ENCODE measurements around the gene JCHAIN.
"Not testable (repeated sequence)": the region's sequence is repeated elsewhere in the genome, so short reads cannot be mapped to it uniquely, and the experiment has no call there.

The JCHAIN gene

DNA sequence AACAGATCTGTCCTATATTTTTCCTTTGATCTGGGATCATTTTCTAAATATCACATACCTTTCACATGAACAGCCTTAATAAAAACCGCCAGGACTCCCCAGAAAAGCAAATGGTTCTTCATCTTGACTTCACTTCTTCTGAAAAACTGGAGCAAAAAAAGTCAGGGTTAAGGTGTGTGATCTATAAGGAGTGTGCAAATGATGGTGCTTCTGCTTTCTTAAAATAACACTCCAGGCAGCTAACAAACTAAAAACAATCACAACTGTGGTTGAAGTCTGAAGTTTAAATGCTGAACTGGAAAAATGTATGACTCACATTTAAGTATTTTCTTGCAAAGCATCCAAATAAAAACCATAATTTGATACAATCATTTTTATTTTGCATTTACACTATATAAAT lies at the start of gene JCHAIN:
TSS of gene JCHAIN (minus strand) at position 140 of the 400 bp plus-strand sequence. CDS start at position 122, 18 bp downstream.
- DNase-seq: no peak

DNA sequence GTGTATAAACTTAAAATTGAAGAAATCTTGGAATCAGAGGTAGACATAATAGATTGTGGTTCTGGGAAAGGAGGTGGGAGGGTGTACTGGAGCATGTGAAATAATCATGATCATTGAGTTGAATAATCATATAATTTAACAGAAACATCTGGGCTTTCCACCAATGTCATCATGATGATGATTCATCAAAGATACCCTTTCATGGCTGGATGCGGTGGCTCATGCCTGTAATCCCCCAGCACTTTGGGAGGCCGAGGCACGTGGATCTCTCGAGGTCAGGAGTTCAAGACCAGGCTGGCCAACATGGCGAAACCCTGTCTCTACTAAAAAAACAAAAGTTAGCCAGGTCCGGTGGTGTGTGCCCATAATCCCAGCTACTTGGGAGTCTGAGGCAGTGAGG lies 48.8 kb upstream of the JCHAIN start:
- no peak for DNase-seq

DNA sequence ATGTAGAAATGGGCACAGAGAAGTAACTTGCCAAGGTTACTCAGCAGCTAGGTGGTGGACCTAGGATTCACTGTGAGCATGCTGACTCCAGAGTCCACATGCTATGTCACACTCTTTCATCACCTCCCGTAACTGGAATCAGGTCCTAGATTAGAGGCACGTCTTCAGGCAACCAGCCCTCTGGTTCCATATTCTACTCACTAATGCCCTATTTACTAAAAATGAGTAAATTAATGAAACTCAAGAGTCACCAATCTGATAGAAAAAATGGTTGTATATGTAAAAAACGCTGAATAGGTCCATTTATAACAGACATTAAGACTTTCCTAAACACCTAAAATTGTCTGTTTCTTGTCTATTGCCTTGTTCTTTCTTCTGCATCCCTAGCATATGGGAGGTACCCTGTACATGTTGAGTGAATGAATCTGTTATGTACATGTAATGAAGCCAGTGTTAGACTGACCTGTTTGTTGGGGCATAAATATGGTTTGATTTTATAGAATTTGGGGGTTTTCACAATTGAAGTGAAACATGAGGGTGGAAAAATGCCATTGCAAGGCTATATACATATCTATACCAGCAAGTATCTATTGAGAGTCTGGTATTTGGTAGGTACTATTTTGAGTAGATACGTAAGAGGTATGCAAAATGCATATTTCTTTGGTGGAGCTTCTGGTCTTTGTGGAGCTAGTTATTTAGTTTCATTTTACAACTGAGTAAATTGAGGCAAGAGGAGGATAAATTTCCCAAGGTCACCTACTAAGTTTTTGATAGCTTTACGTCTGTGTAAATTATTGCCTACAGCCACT lies 48.0 kb upstream of the JCHAIN start:
- DNase-seq: no peak

DNA sequence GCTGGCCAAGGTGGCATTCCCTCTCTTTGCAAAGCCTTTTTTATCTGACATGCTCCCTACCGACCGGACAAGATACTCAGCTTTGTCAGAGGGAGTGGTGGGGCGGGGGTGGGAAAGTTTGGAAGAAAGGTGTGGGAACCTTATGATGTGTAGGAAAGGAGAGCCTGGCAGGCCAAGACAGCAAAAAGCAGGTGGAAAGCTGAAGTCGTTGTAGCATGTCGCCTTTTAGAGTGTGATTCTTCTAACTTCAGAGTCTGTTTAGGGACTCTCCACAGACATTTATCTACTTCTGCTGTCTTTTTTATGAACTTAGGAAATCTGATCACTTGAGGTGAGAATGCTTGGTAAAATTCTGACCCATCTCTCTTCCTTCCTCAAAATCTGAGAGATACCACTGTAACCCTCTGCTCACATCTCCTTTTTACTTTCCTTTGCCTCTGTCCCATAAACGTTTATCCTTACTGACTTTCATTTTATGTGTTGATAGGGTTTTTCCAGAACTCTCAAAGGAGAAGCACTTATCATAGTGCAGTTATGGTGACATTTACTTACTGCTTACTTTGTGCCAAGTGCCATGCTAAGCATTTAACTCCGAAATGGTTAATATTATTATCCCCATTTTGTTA lies 47.3 kb upstream of the JCHAIN start:
- DNase-seq: no peak

DNA sequence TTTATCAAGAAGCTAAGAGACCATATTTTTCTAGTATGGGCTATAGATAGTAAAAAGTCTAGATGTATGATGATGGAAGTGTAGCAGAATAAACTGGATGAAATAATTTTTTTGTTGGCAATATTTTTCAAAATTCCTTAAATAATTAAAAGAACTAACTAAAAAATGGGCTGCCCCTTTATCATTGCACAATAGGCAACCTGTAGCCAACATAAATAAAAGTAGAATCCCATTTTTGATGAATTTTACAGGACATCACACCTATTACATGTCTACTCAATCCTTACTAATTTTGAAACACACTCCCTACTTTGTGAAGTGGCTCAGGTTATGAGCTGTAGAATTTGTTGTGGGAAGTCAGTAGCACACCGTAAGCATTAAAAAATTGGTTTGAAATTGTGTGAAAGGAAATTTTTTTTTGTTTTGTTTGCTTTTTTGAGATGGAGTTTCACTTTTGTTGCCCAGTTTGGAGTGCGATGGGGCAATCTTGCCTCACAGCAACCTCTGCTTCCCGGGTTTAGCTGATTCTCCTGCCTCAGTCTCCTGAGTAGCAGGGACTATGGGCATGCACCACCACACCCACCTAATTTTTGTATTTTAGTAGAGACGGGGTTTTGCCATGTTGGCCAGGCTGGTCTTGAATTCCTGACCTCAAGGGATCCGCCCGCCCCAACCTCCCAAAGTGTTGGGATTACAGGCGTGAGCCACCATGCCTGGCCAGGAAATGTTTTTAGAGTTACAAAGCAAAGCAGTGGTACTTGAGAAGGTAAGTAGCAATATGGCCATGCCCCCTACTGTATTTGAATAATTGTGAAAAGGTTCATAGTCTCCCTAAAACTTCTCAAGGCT lies 46.5 kb upstream of the JCHAIN start:
- no peak for DNase-seq

DNA sequence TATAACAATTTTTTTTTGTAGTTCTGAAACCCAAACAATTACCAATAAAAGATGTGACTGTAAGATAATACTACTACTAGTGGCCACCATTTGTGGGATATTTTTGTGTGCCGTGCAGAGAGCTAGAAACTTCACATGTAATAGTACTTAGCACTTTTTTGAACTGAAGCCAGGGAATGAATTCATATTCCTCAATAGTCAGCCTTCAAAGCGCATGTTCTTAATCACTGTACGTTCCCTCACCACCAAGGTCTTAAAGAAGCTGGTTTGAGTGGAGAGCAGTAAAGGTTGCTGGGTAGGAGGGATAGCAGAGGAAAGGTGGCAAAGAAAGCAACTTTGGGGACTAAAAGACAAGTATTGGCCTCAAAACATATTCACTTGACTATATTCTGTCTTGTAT lies 45.8 kb upstream of the JCHAIN start:
- DNase-seq: no peak

DNA sequence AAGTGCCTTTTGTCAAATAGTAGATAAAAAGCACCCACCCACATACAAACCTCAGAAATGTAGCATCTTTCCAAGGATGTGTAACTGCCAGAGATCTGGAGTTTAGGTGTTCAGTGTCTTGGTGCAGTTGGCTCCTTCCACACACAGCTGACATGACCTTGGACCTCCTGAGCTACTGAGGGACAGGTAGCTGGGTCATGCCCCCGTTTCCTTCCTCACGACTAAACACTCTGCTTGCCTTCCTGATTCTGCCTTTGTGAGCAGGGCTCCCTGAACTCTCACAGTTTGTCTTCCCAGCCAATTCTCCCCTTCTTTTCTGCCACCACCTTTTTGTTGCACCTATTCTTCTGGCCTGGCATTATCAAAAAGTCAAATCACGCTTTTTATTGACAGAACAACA lies 45.3 kb upstream of the JCHAIN start:
- DNase-seq: no peak

DNA sequence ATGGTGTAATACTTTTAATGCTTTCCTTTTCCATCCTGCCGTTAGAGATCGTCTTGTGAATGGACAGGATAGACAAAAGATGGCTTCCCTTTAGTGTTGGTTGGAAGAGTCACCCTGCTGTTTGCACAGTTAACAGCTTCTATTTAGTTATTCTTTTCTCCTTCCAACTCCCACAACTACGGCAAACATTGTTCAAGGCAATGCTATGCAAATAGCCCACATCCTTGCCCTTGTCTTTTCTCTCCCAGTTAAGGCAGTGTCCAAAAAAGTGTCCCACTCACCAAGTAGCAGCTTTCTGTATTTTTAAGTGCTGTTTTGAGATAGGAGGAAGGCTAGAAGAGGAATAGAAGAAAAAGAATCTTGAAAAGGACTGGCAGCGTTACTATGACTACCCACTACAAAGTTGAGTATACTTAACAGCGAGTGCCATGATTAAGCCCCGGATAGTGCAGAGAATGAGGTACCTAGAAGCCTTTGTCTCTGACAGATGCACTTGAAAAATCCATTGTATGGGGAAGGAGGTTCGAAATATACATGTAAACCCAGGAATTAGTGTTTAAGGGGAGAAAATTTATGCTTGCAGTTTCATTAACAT lies 43.4 kb upstream of the JCHAIN start:
- DNase-seq: peak; percentile 60

DNA sequence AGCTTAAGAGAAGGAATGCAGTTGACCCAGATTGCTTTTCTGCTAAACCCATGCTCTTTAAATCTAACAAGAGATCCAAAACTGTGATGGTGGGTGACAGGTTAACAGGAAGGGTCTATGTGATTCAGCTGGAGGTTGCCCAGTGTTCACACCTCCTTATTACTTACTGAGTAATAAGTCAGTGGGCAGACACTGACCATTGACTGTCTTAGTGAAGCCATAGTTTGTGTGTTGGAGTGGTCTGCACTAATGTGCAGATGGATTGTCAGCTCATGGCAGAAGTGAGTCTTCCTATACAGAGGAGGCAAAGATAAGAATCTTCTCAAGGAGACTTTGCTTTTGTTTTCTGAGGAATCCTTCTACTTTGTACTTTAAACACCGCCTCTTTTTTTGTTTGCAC lies 40.2 kb upstream of the JCHAIN start:
- no peak for DNase-seq

DNA sequence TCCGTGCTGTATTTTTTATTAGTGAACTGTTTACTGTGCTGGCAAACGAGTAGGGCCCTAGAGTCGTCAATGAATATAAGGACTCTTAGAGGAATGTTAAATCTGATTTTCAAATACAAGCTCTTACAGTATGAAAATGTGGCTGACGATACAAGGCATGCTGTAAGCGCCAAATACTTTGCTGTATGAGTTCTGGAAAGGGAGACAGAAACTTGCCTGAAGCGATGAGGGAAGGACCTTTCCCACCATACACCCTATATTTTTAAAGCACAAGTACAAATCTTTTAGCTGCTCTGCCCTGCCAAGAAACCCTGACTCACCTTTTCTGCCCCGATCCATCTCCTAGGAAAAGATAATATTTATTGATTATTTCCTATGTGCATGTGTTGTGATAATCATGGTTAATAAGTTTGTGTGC lies 39.7 kb upstream of the JCHAIN start:
- DNase-seq: no peak

DNA sequence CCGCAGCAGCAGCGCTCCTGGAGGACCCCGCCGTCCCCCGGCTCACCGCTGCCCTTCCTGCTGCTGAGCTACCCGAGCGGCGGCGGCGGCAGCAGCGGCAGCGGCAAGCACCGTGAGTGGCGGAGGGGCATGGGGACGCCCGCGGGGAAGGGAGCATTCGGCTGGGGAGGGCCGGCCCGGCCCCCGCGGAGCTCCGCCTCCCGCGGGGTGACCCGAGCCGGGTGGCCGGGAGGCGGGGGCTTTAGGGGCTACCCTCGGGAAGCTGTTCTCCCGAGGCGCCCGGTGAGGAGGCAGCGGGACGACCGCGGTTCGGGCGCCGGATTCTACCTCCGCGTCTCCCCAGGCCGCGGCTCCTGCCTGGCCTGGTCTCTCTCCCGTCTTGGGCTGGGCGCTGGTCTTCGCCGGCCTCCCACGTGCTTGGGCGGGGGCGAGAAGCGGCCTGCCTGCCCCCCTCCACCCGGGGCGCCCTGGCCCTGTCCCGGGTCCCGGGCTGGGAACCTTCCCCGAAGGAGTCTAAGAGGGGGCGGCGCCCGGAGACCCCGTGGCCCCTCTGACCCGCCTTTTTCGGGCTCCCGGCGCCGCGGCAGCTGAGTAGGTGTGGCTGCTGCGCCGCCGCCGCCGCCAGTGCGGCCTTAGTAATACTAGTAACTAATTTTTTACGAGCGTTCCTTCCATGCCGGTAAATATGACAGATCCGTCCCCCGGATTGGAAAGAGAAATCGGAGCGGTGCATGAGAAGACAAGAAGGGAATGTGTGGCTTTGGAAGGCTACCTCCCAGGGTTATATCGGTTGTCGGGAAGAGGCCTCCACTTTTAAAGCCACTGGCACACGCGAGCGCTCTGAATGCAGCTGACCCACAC lies 39.1 kb upstream of the JCHAIN start:
- peak; percentile 84 for DNase-seq

DNA sequence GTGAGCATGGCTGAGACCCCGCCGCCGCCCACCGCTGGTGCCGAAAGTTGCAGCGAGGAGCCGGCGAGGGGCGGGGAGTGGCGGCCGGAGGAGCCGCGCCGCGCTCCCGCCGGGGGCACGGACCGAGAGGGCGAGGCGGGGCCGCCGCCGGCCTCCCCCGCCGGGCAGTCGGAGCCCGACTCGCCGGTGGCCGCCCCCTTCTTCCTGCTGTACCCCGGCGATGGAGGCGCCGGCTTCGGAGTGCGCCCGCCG lies 38.5 kb upstream of the JCHAIN start:
- no peak for DNase-seq

DNA sequence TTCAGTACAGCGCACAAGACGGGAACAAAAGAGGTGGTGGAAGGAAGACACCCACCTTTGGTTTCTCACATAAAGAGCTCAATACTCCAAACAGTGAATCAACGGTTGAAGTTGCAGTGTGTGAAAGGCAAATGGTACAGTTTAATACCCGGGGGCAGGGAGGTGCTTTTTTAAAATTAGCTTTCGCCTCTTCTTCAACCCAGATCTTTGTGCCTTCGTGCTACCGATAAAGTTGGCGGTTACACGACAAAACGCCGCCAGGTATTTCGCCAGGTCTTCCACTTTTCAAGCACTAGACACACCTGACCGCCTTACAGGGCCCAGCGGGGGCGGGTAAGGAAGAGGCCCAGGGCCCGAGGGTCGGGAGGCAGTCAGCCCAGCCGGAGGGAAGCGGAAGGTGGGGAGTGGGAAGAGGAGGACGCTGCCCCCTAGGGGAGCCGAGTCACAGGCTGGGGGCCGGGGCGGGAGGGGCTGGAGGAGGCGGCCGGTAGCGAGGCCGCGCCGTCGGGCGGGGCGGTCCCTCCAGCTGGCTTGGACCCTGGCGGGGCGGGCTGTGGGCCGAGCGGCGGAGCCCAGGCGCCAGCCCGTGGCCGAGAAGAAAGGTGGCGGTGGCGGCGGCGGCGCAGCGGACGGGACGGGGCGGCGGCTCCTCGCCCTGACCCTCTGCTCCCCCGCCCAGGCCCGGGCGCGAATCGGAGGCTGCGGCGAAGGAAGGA lies 38.1 kb upstream of the JCHAIN start:
- peak; percentile 76 for DNase-seq

DNA sequence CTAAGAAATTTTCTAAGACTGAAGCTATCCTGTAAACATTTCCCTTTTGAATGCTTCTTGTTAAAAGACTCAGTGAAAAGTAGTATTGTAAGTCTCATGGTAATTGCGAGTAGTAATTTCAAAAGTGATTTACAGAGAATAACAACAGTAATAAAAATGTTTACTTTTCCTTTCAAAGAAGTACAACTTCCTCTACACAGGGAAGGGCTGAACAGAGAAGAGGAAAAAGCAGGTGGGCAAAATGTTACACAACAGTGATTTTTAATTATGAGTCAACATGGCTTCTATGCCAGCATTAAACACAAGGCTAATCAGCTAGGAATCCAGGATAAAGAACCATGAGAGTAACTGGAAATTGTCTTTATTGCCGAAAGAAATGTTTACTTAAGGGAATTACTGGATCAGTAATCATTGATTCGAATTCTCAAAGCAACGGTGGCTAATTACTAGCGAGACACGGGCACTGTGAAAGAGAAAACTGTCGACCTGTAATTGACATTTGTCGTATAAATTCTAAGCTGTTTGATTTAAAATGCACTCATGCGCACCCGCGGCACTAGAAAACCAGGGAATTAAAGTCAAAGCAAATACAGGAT lies 37.4 kb upstream of the JCHAIN start:
- DNase-seq: peak; percentile 75

DNA sequence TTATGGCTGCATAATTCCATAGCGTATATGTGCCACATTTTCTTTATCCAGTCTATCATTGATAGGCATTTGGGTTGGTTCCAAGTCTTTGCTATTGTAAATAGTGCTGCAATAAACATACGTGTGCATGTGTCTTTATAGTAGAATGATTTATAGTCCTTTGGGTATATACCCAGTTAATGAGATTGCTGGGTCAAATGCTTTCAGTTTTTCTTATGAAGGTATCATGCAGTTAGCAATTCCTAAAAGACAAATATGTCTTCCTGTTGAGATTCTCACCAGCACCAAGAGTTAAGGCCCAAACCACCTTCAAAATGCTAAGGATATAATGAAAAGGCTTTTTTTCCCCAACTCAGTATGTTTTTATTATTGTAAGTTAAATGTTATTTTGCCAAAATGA lies 36.3 kb upstream of the JCHAIN start:
- DNase-seq: not testable (repeated sequence)

DNA sequence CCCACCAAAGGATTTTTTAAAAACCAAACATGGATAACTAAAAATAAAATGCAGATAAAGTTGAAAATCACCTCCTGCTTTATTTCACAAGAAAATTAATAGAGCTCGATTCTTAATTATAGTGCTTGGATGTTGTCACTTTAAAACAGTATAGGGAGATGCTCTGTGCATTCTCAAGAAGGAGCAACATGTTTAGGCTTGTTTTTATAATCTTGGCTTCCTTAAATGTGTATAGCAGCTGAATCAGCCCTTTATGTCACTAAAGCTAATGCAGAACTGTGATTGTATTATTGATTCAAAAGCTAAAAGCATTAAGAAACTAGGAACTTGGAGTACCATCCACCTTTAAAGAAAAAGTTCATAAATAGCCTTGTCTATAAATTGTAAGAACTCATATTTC lies 35.0 kb upstream of the JCHAIN start:
- DNase-seq: no peak

DNA sequence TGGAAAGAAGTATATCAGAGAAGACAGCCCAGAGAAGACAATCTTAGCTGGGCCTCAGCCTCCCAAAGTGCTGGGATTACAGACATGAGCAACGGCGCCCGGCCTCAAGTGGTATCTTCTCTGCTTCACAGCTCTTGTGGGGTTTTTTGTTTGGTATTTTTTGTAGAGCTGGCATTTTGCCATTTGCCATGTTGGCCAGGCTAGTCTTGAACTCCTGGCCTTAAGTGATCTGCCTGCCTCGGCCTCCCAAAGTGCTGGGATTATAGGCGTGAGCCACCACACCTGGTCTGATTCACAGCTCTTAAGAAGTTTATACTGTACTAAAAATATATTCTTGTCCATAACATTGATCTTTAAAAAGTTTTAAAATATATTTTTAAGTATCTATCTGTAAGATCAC lies 34.4 kb upstream of the JCHAIN start:
- no peak for DNase-seq

DNA sequence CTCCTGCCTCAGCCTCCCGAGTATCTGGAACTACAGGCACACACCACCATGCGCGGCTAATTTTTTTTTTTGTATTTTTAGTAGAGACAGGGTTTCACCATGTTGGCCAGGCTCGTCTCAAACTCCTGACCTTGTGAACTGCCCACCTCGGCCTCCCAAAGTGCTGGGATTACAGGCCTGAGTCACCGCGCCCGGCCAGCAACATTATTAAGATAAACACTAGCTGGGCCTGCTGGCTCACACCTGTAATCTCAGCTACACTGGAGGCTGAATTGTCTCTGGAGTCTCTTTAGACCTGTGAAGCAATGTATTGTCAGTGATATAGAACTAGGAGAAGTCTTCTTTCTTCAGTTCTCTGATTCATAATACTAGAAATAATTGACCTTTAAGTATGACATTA lies 32.1 kb upstream of the JCHAIN start:
- not testable (repeated sequence) for DNase-seq

DNA sequence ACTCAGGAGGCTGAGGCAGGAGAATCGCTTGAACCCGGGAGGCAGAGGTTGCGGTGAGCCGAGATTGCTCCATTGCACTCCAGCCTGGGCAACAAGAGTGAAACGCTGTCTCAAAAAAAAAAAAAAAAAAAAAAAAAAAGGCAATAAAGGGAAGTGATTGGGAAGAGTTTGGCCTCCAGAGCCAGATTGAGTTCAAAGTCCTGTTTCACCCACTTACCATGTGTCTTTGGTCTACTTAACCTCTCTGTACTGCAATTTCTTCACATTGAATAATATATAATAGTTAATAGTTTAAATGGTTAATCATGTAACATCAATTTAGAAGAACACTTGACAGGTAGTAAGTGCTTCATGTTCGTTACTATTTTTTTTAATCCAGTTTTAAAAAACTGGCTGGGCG lies 28.3 kb upstream of the JCHAIN start:
- DNase-seq: not testable (repeated sequence)

DNA sequence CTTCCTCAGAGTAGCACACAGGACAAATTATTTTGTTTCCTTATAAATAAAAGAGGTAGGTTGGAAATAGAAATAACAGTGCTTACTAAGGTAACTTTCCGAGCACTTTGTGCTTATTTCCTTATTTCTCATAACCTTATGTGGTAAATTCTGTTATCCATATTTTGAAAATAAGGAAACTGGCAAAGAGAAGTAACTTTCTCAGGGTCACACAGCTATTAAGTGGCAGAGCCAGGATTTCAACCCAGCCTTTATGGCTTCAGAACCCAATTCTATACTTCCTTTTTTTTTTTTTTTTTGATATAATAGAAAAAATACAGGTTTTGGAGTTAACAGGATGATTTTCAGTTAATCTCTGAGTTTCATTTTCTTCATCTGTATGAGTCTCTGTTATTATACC lies 25.4 kb upstream of the JCHAIN start:
- no peak for DNase-seq

DNA sequence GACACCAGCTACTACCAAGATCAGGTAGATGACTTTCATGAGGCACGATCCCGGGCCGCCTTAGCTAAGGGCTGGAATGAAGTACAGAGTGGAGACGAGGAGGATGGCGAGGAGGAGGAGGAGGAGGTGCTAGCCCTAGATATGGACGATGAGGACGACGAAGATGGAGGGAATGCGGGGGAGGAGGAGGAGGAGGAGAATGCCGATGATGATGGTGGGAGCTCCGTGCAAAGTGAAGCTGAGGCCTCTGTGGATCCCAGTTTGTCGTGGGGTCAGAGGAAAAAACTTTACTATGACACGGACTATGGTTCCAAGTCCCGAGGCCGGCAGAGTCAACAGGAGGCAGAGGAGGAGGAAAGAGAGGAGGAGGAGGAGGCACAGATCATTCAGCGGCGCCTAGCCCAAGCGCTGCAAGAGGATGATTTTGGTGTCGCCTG lies 22.5 kb upstream of the JCHAIN start:
- no peak for DNase-seq

Measured in DMS79 treated with DMSO at 0.1 percent for 48 hours (cell line).